ENCODE results near the gene FURIN.
"Not testable (repeated sequence)": the region's sequence is repeated elsewhere in the genome, so short reads cannot be mapped to it uniquely, and the experiment has no call there.

The FURIN gene

DNA sequence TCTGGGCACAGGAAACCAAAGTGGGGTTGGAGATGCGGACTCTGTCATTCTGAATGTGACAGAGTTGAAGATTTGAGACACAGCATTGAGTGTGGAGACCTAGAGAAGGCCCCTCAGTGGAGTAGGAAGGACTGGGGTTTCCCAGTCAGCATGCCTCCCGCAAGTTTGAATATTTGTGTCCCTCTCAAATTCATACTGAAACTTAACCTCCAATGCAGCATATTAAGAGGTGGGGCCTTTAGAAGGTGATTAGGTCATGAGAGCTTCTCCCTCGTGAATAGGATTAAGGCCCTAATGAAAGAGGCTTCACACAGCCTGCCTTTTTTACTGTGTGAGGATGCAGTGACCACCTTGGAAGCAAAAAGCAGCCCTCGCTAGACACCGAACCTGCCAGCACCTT, 56.0 kb downstream of the FURIN start:
- peak overlapping the region; percentile 55 for H3K27ac Mint-ChIP-seq
- peaks cover 36% of the 10 kb centered on the region for H3K36me3 Mint-ChIP-seq (ENCODE audit: low read depth)
- no peak overlapping the region for H3K4me3 Mint-ChIP-seq
- peaks cover 21% of the 10 kb centered on the region for H3K4me1 Mint-ChIP-seq (ENCODE audit: low read depth)
- DNase-seq (ENCODE audit: low spot score): no peak
- no peaks in the 10 kb centered on the region for H3K9me3 Mint-ChIP-seq
- no peaks in the 10 kb centered on the region for H3K27me3 Mint-ChIP-seq (ENCODE audit: low read depth)

DNA sequence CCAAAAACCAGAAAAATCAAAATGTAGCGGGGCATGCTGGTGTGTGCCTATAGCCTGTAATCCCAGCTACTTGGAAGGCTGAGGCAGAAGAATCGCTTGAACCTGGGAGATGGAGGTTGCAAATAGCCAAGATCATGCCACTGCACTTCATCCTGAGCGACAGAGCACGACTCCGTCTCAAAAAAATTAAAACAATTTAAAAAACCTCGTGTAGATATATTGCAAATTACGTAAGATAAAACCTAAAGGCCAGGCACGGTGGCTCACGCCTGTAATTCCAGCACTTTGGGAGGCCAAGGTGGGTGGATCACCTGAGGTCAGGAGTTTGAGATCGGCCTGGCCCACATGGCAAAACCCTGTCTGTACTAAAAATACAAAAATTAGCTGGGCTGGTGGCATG, 58.4 kb downstream of the FURIN start:
- H3K27ac Mint-ChIP-seq: not testable (repeated sequence)
- H3K4me1 Mint-ChIP-seq (ENCODE audit: low read depth): peaks cover 38% of the 10 kb centered on the region

GRCh38 chr15:90928106-90928505, 59.7 kb downstream of the FURIN start:
- H3K4me1 Mint-ChIP-seq (ENCODE audit: low read depth): peaks cover 46% of the 10 kb centered on the region
- H3K27ac Mint-ChIP-seq: peak overlapping the region; percentile 75
- not testable (repeated sequence) for DNase-seq (ENCODE audit: low spot score); H3K9me3 Mint-ChIP-seq; H3K27me3 Mint-ChIP-seq (ENCODE audit: low read depth)
- peak overlapping the region; percentile 72 for H3K4me3 Mint-ChIP-seq
- H3K36me3 Mint-ChIP-seq (ENCODE audit: low read depth): peaks cover 11% of the 10 kb centered on the region

More for the DNA sequence above, 58.4 kb downstream of the FURIN start:
- H3K9me3 Mint-ChIP-seq; H3K27me3 Mint-ChIP-seq (ENCODE audit: low read depth); H3K4me3 Mint-ChIP-seq; DNase-seq (ENCODE audit: low spot score): not testable (repeated sequence)
- peaks cover 17% of the 10 kb centered on the region for H3K36me3 Mint-ChIP-seq (ENCODE audit: low read depth)

- Mint-ChIP-seq H3K4me3 (peak overlapping the region; percentile 100), H3K9me3 (no peaks in the 10 kb centered on the region), H3K4me1 (ENCODE audit: low read depth) (peaks cover 47% of the 10 kb centered on the region), H3K27me3 (ENCODE audit: low read depth) (no peaks in the 10 kb centered on the region), H3K36me3 (ENCODE audit: low read depth) (peaks cover 9% of the 10 kb centered on the region), H3K27ac (peak overlapping the region; percentile 100)
- no peak for DNase-seq (ENCODE audit: low spot score)
Observed at GRCh38 chr15:90929246-90930019, 61.0 kb downstream of the FURIN start.

DNA sequence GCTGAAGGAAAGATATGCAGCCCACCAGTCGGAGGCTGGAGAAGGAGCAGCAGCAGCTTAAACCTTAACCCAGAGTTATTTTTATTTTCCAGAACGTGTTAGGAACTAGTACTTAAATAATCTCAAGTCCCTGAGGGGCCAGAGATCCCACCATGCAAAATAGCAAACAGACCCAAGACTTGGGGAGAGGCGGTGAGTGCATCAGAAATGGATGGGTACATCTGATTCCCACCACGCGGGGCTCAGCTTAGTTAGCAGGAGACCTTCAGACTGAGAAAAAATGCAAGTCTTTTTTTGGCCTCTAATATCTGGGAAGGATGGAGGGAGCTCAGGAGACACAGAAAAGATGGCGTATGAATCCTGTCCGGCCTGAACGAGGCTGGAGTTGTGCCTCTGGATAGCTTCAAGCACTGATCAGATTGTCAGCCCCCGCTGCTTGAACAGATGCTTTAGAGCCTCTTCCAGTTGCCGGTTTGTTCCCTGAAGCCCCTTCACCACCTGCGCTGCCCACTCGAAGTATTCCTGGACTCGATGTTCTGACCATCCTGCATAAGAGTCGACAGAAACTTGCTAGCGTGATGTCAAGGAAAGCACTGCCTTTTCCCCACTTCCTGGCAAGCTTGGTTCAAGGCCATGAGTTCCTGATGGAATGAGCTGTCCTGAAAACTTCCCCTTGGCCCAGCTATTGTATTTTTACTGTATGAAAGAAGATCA, 62.6 kb downstream of the FURIN start:
- H3K27ac Mint-ChIP-seq: peak overlapping the region; percentile 100
- peaks cover 43% of the 10 kb centered on the region for H3K4me1 Mint-ChIP-seq (ENCODE audit: low read depth)
- no peaks in the 10 kb centered on the region for H3K9me3 Mint-ChIP-seq
- H3K27me3 Mint-ChIP-seq (ENCODE audit: low read depth): no peaks in the 10 kb centered on the region
- H3K4me3 Mint-ChIP-seq: peak overlapping the region; percentile 100
- no peak for DNase-seq (ENCODE audit: low spot score)
- H3K36me3 Mint-ChIP-seq (ENCODE audit: low read depth): peaks cover 8% of the 10 kb centered on the region

DNA sequence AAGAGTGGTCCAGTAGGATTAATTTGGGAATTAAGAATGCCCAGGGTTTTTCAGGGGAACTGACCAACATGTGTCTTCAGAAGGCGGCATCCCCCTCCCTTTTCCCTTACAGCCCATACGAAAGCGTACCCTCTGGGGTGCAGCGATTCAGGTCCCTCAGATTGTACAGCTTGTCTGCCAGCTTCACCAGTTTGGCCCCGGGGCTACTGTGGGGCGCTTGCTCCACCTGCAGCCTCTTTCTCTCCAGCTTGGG, 63.1 kb downstream of the FURIN start:
- Mint-ChIP-seq H3K4me3 (peak overlapping the region; percentile 100), H3K9me3 (no peaks in the 10 kb centered on the region), H3K27me3 (ENCODE audit: low read depth) (no peaks in the 10 kb centered on the region), H3K4me1 (ENCODE audit: low read depth) (peaks cover 48% of the 10 kb centered on the region), H3K36me3 (ENCODE audit: low read depth) (peaks cover 12% of the 10 kb centered on the region), H3K27ac (peak overlapping the region; percentile 100)
- no peak for DNase-seq (ENCODE audit: low spot score)

- Mint-ChIP-seq H3K4me1 (ENCODE audit: low read depth) (peaks cover 51% of the 10 kb centered on the region), H3K27me3 (ENCODE audit: low read depth) (no peaks in the 10 kb centered on the region), H3K9me3 (no peaks in the 10 kb centered on the region), H3K27ac (peak within 1 kb of the TSS; percentile 100), H3K36me3 (ENCODE audit: low read depth) (peaks cover 16% of the 10 kb centered on the region), H3K4me3 (peak within 1 kb of the TSS; percentile 100)
- peak; percentile 90 for DNase-seq (ENCODE audit: low spot score)
Observed at GRCh38 chr15:90931828-90932659, 63.7 kb downstream of the FURIN start, which contains the start of gene HDDC3. HDDC3 (minus strand) TSS chr15:90932549; CDS start chr15:90932540, 9 bp downstream.

- Mint-ChIP-seq H3K4me1 (ENCODE audit: low read depth) (peaks cover 52% of the 10 kb centered on the region), H3K27ac (peak overlapping the region; percentile 100), H3K36me3 (ENCODE audit: low read depth) (peaks cover 17% of the 10 kb centered on the region), H3K9me3 (no peaks in the 10 kb centered on the region), H3K27me3 (ENCODE audit: low read depth) (no peaks in the 10 kb centered on the region), H3K4me3 (peak overlapping the region; percentile 100)
- DNase-seq (ENCODE audit: low spot score): no peak
Observed at GRCh38 chr15:90932660-90932991, 64.2 kb downstream of the FURIN start.
